KBM-7 (cell line): ENCODE data around the gene RIN2.

Experiments
- DNase-seq: peaks from one replicate; pipeline ENCODE4 v3.0.0-alpha.2; 2015
- in situ Hi-C: fragments of 300-500 bp; cut with MboI; formaldehyde crosslinking; loops from 2 replicates; pipeline ENCODE4 v1.14.3; 2020; ENCODE audit warnings: low sequenced_read_pairs, low pct_unique_long_range_greater_than_20kb, mixed read lengths

The RIN2 gene

DNA sequence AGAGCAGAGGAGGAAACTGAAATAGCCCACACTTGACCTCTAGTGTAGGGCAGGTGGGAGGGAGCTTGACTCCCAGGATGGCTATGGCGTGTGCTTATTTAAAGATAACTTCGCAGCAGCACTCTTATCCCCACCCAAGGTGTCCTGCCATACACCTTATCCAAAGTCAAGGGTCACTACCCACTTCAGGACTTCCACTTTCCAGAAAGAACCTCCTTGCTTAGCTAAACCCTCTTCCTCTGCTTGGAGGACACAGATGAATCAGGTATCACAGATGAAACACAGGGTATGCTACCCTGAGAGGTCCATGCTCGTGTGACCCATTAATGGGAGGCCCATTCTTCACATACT, 2.3 kb downstream of the RIN2 start:
- in situ Hi-C loops = no loop called here
- DNase-seq = no peak

DNA sequence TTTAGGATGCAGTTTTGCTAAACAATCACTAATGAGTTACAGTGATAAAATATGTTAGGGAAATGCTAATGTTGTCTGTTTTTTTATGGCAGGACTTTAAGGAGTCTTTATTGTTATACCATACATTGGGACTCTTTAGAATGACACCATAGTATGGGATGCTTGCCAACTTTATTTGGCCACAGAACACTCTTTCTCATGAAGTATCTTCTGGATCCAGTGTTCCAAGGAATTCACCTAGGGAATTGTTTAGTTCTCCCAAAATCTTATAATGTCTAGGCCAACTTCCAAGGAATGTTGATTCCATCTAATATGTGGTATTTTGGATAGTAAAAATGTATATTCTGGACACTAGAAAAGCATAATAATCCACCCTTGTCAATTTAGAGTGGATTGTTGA, 3.3 kb downstream of the RIN2 start:
- in situ Hi-C loops = no loop called here
- DNase-seq = no peak

GRCh38 chr20:19761841-19762240, 3.8 kb downstream of the RIN2 start:
- DNase-seq = no peak
- in situ Hi-C loops = no loop called here

DNA sequence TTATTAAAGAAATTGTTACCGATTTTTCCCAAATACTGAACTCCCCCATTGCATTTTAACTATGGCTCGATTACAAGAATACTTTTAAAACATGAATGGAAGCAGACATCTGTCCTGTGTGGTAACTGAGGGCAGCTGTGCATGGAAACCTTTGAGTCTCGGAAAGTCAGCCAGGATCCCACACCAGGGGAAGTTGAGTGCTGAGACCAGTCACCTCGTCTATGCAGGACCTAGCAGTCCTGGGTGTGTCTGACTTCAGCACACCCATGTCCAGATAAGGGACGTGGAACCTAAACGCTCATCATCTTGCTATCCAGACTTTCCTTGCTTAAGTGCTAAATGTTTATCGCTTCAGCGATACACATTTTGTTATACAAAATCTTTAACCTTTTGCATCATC, 6.1 kb downstream of the RIN2 start:
- DNase-seq = no peak
- in situ Hi-C loops = no loop called here

DNA sequence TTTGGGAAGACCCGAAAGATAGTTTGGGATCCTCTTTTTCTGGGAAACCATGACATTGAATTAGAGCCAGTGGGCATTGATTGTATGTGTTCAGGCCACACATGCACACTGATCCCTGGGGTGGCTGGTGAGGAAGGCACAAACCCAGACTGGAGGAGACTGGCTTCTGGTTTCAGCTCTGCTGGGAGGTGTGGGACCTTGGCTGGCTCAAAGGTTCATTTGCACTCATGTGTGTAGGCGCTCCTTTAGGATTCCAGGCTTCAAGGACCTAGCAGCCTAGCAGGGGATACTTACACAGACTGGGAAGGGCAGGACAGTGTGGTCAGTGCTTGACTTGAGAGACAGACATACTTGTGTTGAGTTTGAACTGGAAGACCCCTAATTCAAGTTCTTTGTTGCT, 7.2 kb downstream of the RIN2 start:
- in situ Hi-C loops = no loop called here

GRCh38 chr20:19765913-19766312, 7.9 kb downstream of the RIN2 start:
- in situ Hi-C loops = no loop called here
- DNase-seq = no peak

More for the DNA sequence above, 7.2 kb downstream of the RIN2 start:
- DNase-seq = no peak

GRCh38 chr20:19767070-19767469, 9.0 kb downstream of the RIN2 start:
- DNase-seq = no peak
- in situ Hi-C loops = no loop called here

- no peak for DNase-seq
- in situ Hi-C loops = no loop called here
Measured at GRCh38 chr20:19768325-19768842, 10.3 kb downstream of the RIN2 start.

- DNase-seq = no peak
- in situ Hi-C loops = no loop called here
Measured at GRCh38 chr20:19769507-19769906, 11.4 kb downstream of the RIN2 start.

DNA sequence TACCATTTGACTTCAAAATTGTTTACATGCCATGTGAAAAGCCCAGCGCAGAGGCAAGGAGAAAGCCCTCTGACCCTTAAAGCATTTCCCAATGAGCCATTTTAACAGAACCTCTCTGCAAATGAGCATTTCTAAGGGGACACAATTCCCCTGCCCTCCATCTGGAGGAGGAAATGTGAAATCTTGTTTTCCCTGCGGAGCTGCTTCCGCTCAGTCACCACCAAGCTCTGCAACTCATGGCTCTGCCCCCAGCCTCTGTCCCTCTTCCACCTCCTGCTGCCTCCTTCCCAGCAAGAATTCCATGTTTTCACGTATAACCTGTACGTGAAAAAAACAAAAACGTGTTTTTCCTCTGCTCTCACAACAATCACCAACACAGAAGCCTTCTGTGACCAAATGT, 12.3 kb downstream of the RIN2 start:
- no peak for DNase-seq
- in situ Hi-C loops = no loop called here

GRCh38 chr20:19771031-19771430, 13.0 kb downstream of the RIN2 start:
- DNase-seq = no peak
- in situ Hi-C loops = no loop called here

GRCh38 chr20:19773471-19773870, 15.4 kb downstream of the RIN2 start:
- DNase-seq = no peak
- in situ Hi-C loops = no loop called here

DNA sequence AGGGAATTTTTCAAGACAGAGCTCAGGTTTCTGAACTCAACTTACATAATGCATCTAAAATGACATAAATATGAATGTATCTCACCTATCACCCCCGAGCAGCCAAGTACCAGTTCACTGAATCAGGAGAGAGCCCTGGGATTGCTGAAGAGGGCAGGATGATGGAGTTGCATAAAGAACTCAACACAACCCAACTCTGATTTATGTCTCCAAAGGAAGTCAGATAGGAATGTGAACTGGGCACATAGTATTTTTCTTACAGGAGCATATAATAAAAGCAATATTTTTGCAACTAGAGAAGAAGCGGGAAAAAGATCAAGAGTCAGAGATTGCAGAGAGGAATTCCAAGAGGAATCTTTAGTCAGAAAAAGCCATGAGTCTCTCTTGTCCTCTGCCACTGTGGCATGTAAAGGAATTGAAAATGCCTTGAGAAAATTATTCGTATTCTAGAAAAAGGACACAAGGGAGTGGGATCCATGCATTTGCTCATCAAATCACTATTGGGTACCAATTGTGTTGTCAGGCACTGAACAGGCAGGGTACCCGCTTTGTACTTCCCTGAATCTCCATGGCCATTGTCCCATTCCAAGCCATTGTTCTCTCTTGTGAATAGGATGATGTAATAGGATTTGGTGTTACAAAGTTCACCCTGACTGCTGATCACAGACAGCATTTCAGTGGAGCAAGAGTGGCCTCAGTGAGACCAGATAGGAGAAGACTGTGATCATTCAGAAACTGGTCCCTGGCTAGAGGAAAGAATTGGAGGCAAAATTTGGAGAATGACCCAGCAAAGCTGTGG, 16.3 kb downstream of the RIN2 start:
- no peak for DNase-seq
- in situ Hi-C loops = no loop called here

DNA sequence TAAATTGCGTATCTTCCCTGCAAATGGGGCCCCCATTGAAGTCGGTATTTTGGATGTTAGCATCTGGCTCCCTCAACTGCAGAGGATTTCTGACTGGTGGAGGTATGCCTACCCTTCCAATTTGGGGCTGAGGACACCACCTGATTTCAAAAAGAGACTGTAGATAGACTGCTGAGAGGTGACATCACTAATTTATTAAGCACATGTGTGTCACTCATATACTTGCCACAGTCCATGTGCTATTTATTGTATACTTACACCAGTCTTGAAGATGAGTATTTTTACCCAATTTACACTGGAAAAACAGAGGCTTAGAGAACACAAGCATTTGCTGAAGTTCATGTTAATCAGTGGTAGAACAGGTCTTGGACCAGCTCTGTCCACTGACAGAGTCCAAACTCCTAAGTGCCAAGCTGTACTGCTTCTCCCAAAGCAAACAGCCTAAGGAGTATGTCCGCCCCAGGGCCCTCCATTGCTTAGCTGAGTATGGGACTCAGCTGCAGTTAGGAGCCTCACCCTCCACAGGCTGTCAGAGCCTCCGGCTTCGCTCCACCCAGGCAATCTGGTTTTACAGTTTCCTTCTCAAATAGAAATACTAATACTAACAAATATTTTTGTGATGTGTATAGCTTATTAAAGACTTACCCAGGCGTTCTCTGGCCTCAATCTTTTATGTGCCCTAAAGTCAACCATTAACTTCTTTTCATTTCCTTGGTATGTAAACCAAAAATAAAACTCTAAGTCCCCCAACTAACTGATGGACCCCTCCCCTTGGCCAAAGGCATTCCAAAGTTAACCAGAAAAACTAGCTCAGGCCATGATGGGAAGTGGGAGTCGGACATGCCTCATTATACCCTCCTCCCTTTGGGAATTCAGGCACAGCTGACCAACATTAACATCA, 17.5 kb downstream of the RIN2 start:
- DNase-seq = no peak
- in situ Hi-C loops = no loop called here

DNA sequence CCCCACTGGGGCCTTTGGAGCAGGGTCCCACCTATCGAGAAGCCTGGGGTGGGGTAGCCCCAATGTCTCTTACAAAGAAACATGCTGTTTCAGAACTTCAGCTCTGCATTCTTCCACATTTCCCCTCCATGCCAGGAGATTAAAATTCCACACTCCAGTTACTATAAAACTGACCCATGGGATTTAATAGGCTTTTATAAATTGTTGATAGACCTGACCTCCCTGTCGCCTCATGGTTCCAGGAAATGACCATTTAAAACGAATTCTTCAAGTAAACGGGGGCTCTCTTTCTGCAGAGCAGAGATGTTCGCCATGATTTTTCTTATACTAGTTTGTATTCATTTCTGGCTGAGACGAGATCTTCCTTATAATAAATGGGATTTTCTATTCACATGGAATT, 19.3 kb downstream of the RIN2 start:
- no peak for DNase-seq
- in situ Hi-C loops = no loop called here

GRCh38 chr20:19777981-19778380, 19.9 kb downstream of the RIN2 start:
- no peak for DNase-seq

DNA sequence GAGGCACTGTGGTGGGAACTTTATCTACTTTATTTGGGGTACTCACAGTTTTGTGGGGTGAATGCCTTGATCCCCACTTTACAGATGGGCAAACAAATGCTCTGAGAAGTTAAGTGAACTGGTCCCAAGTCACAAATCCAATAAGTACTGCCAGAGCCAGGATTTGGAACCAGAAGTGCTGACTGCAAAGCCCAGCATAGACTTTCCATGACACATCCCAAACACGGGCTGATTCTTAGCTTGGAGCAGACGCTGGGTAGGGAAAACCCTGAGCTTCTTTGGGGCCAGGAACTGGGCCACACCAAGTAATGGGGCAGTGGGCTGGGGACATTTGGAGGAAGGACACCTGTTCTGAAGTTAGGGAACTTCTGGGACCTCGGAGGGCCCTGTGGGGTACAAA, 20.3 kb downstream of the RIN2 start:
- in situ Hi-C loops = no loop called here

More at GRCh38 chr20:19777981-19778380, 19.9 kb downstream of the RIN2 start:
- in situ Hi-C loops = no loop called here

GRCh38 chr20:19779634-19780033, 21.6 kb downstream of the RIN2 start:
- no peak for DNase-seq
- in situ Hi-C loops = no loop called here

More for the DNA sequence above, 20.3 kb downstream of the RIN2 start:
- DNase-seq = no peak

- in situ Hi-C loops = no loop called here
- no peak for DNase-seq
Measured at GRCh38 chr20:19780261-19780660, 22.2 kb downstream of the RIN2 start.

- DNase-seq = no peak
- in situ Hi-C loops = no loop called here
Measured at GRCh38 chr20:19781235-19781634, 23.2 kb downstream of the RIN2 start.
